ENCODE measurements around the gene SHTN1.
A peak's percentile ranks its signal among the peaks of the same experiment; 100 is the strongest.

SHTN1 gene

GRCh38 chr10:116870949-116871348 is 134.0 kb downstream of the SHTN1 start:
- FAIRE-seq (no peak), DNase-seq (ENCODE audit: low spot score) (no peak)

- FAIRE-seq (no peak), DNase-seq (ENCODE audit: low spot score) (no peak)
Measured at GRCh38 chr10:116868722-116869121, 136.3 kb downstream of the SHTN1 start.

GRCh38 chr10:116868198-116868676 is 136.8 kb downstream of the SHTN1 start:
- DNase-seq (ENCODE audit: low spot score) (no peak), FAIRE-seq (no peak)

GRCh38 chr10:116866987-116867595 is 137.9 kb downstream of the SHTN1 start:
- FAIRE-seq (no peak), DNase-seq (ENCODE audit: low spot score) (no peak)

- DNase-seq (ENCODE audit: low spot score) = no peak
- no peak for FAIRE-seq
Measured at GRCh38 chr10:116866066-116866465, 138.9 kb downstream of the SHTN1 start.

DNA sequence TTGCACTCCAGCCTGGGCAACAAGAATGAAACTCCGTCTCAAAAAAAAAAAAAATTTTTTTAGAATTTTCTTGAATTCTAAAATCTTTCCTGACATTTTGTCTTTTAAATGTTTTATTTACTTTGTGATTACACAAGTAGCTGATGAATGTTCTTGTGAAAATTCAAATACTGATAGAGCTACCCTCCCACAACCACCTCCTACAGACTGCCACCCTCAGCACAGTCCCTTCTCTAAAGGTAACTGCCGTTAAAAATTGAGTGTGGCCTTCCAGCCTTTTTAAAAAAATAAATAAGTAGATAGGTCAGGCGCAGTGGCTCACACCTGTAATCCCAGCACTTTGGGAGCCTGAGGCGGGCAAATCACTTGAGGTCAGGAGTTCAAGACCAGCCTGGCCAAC is 140.6 kb downstream of the SHTN1 start:
- DNase-seq (ENCODE audit: low spot score) (no peak), FAIRE-seq (no peak)

DNA sequence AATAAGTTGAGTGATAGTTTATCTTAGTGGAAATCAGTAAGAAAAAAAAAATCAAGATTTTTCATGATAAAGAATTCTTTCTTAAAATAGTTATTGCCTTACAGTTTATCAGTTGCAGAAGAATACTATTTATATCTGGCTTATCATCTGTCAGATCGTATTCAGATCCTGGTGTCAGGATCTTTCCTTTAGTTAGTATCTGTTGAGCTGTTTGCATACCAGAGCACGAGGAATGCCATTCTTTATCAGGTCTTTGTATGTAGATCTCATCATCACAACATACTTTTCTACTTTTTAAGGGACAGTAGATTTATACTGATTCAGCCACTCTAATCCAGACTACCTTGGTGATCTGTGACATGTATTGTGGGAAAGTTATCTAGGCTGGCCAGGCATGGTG is 143.2 kb downstream of the SHTN1 start:
- FAIRE-seq (no peak), DNase-seq (ENCODE audit: low spot score) (no peak)

DNA sequence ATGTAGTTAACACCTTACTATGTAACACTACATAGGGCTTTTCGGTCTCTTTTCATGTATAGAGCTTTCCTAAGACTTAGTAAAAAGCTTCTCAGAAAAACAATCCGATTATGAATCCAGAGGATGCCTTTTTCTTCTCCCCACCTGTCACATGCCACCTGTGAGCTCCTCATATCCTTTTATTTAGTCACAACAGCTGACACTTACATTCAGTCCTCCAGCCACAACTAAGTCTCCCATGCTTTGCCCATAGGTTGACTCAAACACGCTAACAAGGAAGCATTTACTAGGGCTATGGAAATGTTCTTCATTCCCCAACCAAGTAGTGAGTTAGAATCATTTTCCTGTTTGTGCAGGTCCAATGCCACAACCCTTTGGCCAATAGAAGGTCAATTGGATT is 147.8 kb downstream of the SHTN1 start:
- DNase-seq (ENCODE audit: low spot score) = no peak
- FAIRE-seq = no peak

DNA sequence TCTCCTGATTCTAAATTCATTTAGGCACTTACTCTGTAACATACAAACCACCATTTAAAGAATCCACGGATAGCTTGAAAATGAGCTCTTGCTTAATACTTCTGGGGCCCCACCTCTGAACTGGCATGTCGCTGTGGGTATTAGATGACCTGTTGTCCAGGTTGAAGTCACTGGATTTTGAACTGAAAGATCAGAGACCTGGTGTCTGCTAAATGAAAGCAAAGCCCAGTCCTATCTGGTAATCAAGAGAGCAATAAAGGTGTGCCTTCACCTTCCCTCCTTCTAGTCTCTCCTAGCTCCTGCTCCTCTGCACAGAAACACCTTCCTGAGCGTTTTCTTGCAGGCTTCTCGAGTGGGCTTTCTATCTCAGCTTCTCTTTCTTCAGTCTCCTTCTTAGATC is 151.3 kb downstream of the SHTN1 start:
- DNase-seq (ENCODE audit: low spot score) = no peak
- no peak for FAIRE-seq

GRCh38 chr10:116853287-116853686 is 151.7 kb downstream of the SHTN1 start:
- DNase-seq (ENCODE audit: low spot score) (no peak), FAIRE-seq (no peak)

- no peak for FAIRE-seq
Measured at GRCh38 chr10:116852246-116852645, 152.7 kb downstream of the SHTN1 start.

GRCh38 chr10:116850058-116850611 is 154.9 kb downstream of the SHTN1 start:
- no peak for FAIRE-seq
- DNase-seq (ENCODE audit: low spot score) = no peak

More at GRCh38 chr10:116852246-116852645, 152.7 kb downstream of the SHTN1 start:
- DNase-seq (ENCODE audit: low spot score) = no peak

GRCh38 chr10:116849248-116850057 is 155.5 kb downstream of the SHTN1 start, which contains the start of gene ENO4:
Gene ENO4 (plus strand): TSS chr10:116849499. CDS start chr10:116849567, 68 bp downstream.
- DNase-seq (ENCODE audit: low spot score) (peak; percentile 89), FAIRE-seq (peak; percentile 13)

DNA sequence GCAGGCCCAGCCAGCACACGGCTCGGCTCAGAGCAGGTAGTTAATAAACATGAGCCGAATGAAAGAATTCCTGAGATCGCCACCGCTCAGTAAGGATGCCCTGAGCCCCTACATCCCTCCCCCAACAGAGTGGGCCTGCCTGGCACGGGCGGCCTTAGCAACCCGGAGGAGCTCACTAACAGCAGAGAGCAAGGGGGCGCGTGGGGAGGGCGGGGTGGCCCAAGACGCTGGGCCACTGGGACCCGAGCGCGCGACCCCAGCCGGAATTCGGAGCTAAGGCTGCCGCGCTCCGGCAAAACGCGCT is 156.1 kb downstream of the SHTN1 start:
- FAIRE-seq (no peak), DNase-seq (ENCODE audit: low spot score) (no peak)

- FAIRE-seq (no peak), DNase-seq (ENCODE audit: low spot score) (no peak)
Measured at GRCh38 chr10:116848032-116848943, 156.7 kb downstream of the SHTN1 start.

DNA sequence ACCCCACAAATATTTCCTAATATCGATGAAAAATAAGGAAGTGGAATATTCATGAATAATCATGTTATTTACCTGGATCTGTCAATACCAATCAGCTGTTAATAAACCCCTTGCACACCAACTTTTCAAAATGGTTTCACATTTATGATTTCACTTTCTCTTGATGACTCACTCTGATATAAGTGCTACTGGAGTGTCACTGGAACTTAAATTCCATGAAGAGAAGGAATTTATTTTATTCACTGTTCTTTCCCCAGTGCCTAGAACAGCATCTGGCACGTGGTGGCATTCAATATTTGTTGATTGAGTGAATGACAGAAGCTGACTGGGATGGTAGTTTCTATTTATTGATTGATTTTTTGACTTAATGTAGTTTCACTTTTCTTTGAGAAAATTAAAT is 159.2 kb downstream of the SHTN1 start:
- no peak for FAIRE-seq
- no peak for DNase-seq (ENCODE audit: low spot score)

DNA sequence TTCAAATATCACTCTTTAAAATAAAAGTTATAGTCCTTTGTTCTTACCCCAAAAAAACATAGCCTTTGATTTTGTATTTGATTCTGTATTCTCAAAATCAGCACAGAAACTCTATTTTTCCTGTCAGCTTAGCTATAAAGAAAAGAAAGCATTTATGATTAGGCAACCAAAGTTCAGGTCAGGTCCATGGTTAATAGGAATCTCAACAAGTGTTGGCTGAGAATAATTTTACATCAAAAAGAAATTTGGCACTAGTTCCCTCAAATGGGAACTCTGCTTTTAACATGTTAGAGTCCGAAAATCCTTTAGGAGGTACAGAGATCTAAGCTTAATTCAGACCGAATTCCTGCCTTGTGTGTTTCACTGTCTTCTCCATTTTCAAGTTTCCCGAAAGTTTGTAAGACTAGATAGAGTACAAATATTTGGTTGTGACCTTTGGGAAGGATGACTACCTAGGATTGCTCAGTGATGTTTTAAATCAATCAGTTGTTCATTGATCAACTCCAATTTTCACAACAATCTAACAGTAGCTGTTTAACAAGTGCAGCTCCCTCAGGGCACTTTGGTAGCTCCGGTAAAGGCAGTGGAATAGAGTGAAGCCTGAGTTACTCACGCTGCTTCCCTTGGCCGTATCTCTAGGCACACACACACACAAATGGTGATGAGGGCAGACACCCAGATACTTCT is 164.5 kb downstream of the SHTN1 start:
- DNase-seq (ENCODE audit: low spot score) (no peak), FAIRE-seq (no peak)

DNA sequence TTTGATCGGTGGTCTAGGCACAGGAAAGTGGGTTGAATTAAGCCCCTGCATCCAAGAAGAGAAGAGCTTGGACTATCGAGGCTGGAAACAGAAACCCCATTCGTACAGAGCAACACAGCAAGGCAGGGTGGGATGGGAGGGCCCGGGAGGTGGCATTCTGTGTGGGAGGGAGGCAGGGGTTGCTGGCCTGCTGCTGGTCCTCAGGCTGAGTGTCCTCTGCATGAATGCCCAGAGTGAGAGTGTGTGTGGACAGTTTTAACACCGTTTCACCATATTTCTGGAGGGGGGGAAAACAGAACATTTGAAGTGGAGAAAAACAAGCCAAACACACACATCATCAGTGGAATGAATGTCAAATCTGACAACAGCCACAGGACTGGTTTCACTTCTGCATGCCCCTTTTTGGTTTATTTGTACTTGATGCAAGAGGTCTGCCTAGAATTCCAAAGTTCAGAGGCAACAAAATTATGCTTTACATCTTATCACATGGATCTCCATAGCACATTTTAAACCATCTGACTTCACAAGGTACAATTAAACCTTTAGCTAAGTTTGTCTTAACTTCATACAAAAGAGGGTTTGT is 166.8 kb downstream of the SHTN1 start:
- DNase-seq (ENCODE audit: low spot score) = no peak
- no peak for FAIRE-seq

GRCh38 chr10:116836902-116837523 is 168.0 kb downstream of the SHTN1 start:
- FAIRE-seq (no peak), DNase-seq (ENCODE audit: low spot score) (no peak)

DNA sequence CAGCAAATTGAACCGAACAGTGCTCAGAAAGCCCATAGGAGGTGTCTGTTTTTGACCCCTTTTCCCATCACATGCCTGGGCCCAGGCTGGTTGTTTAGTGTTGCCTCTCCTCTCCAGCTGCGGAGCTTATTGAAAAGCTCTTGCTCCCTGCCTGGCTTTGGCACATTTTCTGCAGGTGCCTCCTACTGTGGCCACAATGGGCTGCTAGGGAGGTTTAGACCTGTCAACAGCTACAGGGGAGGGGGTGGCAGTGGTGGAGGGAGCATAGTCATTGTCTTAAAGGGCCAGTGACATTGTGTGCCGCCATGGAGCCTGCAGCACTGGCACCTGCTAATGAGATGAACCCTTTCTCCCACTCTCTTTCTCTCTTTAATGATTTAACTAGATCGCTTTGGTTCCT is 168.9 kb downstream of the SHTN1 start:
- DNase-seq (ENCODE audit: low spot score) = no peak
- no peak for FAIRE-seq

Data from urothelium cell line (cell line).